GM18499 (cell line): ENCODE results near the gene GPR161.
"Not testable (repeated sequence)": the region's sequence is repeated elsewhere in the genome, so short reads cannot be mapped to it uniquely, and the experiment has no call there.

Source experiments
- ATAC-seq: cut with Tn5 transposase; IDR thresholded peaks from one replicate; pipeline ENCODE4 v1.9.1; 2021; ENCODE audit warnings: moderate number of reproducible peaks; ENCODE audit not compliant: insufficient read depth, unreplicated experiment

The GPR161 gene

GRCh38 chr1:168089326-168089978 lies 47.3 kb downstream of the GPR161 start:
- no peak for ATAC-seq

- no peak for ATAC-seq
Observed at GRCh38 chr1:168088511-168089325, 48.0 kb downstream of the GPR161 start.

- no peak for ATAC-seq
Observed at GRCh38 chr1:168087696-168088095, 49.0 kb downstream of the GPR161 start.

GRCh38 chr1:168086438-168086837 lies 50.3 kb downstream of the GPR161 start:
- ATAC-seq, result no peak

GRCh38 chr1:168085401-168085872 lies 51.3 kb downstream of the GPR161 start:
- no peak for ATAC-seq

- no peak for ATAC-seq
Observed at GRCh38 chr1:168084396-168085231, 52.1 kb downstream of the GPR161 start.

- ATAC-seq, result no peak
Observed at GRCh38 chr1:168083456-168084325, 53.0 kb downstream of the GPR161 start.

GRCh38 chr1:168082008-168082876 lies 54.5 kb downstream of the GPR161 start:
- peak; percentile 72 for ATAC-seq

- no peak for ATAC-seq
Observed at GRCh38 chr1:168081373-168082007, 55.2 kb downstream of the GPR161 start.

- ATAC-seq, result no peak
Observed at GRCh38 chr1:168079761-168080160, 57.0 kb downstream of the GPR161 start.

GRCh38 chr1:168069384-168069783 lies 67.3 kb downstream of the GPR161 start:
- no peak for ATAC-seq

GRCh38 chr1:168065506-168065905 lies 71.2 kb downstream of the GPR161 start:
- ATAC-seq, result no peak

GRCh38 chr1:168064216-168064615 lies 72.5 kb downstream of the GPR161 start:
- no peak for ATAC-seq

GRCh38 chr1:168057921-168058320 lies 78.8 kb downstream of the GPR161 start:
- ATAC-seq, result no peak

GRCh38 chr1:168057355-168057754 lies 79.4 kb downstream of the GPR161 start:
- ATAC-seq, result no peak

GRCh38 chr1:168056152-168056551 lies 80.6 kb downstream of the GPR161 start:
- ATAC-seq, result not testable (repeated sequence)

GRCh38 chr1:168054117-168054516 lies 82.6 kb downstream of the GPR161 start:
- ATAC-seq, result no peak

- no peak for ATAC-seq
Observed at GRCh38 chr1:168053681-168054080, 83.0 kb downstream of the GPR161 start.
